ENCODE data around the gene ZNF552. TPM values are rescaled to one million over a fixed set of nuclear protein-coding genes. Genes with fewer than 3 reads are reported as not detected.
"Not testable (repeated sequence)": the region's sequence is repeated elsewhere in the genome, so short reads cannot be mapped to it uniquely, and the experiment has no call there.

Gene ZNF552
- total RNA-seq, 1 experiment from 2014 or later: 9.2 TPM

- Histone ChIP-seq H4K20me1 (ENCODE audit: control insufficient read depth, insufficient read depth, insufficient read length) (no peaks in the 10 kb centered on the region), H4K5ac (ENCODE audit: insufficient read length, low read depth, low read length) (no peak overlapping the region), H3K79me2 (ENCODE audit: insufficient read depth, low read length) (0 out of 2 replicates have a peak, but pooled peaks cover 2% of the 10 kb centered on the region), H2AK5ac (ENCODE audit: insufficient read length, low read length) (no peak overlapping the region), H4K8ac (replicated peaks; ENCODE audit: insufficient read length, low read depth, low read length) (no peak overlapping the region), H2BK5ac (ENCODE audit: insufficient read length, low read length) (no peak overlapping the region), H3T11ph (ENCODE audit: low read length) (no peak overlapping the region), H3K27ac (ENCODE audit: insufficient read length, low read depth, low read length) (no peak overlapping the region), H2BK20ac (ENCODE audit: low read depth, low read length, poor library complexity, severe bottlenecking) (no peak overlapping the region), H3K9ac (ENCODE audit: extremely low read depth, insufficient read length, low read length) (no peak overlapping the region), H3K27me3 (ENCODE audit: insufficient read depth, low read length) (no peaks in the 10 kb centered on the region), H3K18ac (ENCODE audit: insufficient read length, low read depth, low read length) (no peak overlapping the region), H3K9me3 (ENCODE audit: control insufficient read depth, low read depth, low read length) (no peaks in the 10 kb centered on the region), H3K56ac (ENCODE audit: insufficient read length, low read depth, low read length) (no peak overlapping the region), H2BK12ac (ENCODE audit: insufficient read length, low read depth, low read length) (no peak overlapping the region), H3K4me2 (ENCODE audit: insufficient read depth, insufficient read length, low read length) (no peak overlapping the region), H4K91ac (ENCODE audit: insufficient read length, low read depth, low read length) (no peak overlapping the region), H3K79me1 (ENCODE audit: insufficient read depth, low read depth, low read length, poor library complexity, severe bottlenecking) (peaks cover 3% of the 10 kb centered on the region), H3K23ac (ENCODE audit: insufficient read length, low read depth, low read length) (no peak overlapping the region), H2AFZ (ENCODE audit: low read length) (no peak overlapping the region), H2BK15ac (ENCODE audit: low read depth, low read length) (no peak overlapping the region), H3K23me2 (ENCODE audit: insufficient read length, low read depth, low read length, poor library complexity, severe bottlenecking) (peaks cover 7% of the 10 kb centered on the region), H3K4me1 (ENCODE audit: insufficient read depth, low read length) (no peaks in the 10 kb centered on the region), H3K4ac (ENCODE audit: low read depth, low read length) (no peak overlapping the region), H2BK120ac (ENCODE audit: low read depth, low read length, poor library complexity, severe bottlenecking) (no peak overlapping the region), H3K14ac (ENCODE audit: insufficient read depth, low read length) (no peak overlapping the region)
- WGBS (ENCODE audit: extremely low coverage, insufficient read length, low lambda C conversion rate): no CpG with 5 or more reads among the region's 3 CpGs
- DNase-seq: no peak
- Mint-ChIP-seq H3K27me3 (ENCODE audit: low read depth) (no peaks in the 10 kb centered on the region), H3K36me3 (ENCODE audit: insufficient read depth in 1 of 3, low read depth in 3 of 3) (peaks cover 23 to 49% (median 44%) of the 10 kb centered on the region in 3 experiments; a peak in 6 of 7 replicates), H3K4me1 (peaks cover 13 to 17% of the 10 kb centered on the region in 2 experiments), H3K4me3 (no peak overlapping the region), H3K9me3 (peaks cover 0 to 2% of the 10 kb centered on the region in 2 experiments; a peak in 1 of 5 replicates), H3K27ac (no peak overlapping the region)
- no peak for TF ChIP-seq CTCF (conservative IDR thresholded peaks at IDR 0.05)
Measured at GRCh38 chr19:57812226-57812625, 2.5 kb downstream of the ZNF552 start.

GRCh38 chr19:57810410-57811295 is 4.1 kb downstream of the ZNF552 start:
- H3K79me1 ChIP-seq (ENCODE audit: insufficient read depth, low read depth, low read length, poor library complexity, severe bottlenecking); H2BK12ac ChIP-seq (ENCODE audit: insufficient read length, low read depth, low read length); H4K91ac ChIP-seq (ENCODE audit: insufficient read length, low read depth, low read length); H2AK5ac ChIP-seq (ENCODE audit: insufficient read length, low read length); H4K5ac ChIP-seq (ENCODE audit: insufficient read length, low read depth, low read length); H3K9ac ChIP-seq (ENCODE audit: extremely low read depth, insufficient read length, low read length); H2BK15ac ChIP-seq (ENCODE audit: low read depth, low read length); H3K56ac ChIP-seq (ENCODE audit: insufficient read length, low read depth, low read length); H3K23me2 ChIP-seq (ENCODE audit: insufficient read length, low read depth, low read length, poor library complexity, severe bottlenecking); H3K9me3 Mint-ChIP-seq; H2BK20ac ChIP-seq (ENCODE audit: low read depth, low read length, poor library complexity, severe bottlenecking); H3K79me2 ChIP-seq (ENCODE audit: insufficient read depth, low read length); H4K8ac ChIP-seq (replicated peaks; ENCODE audit: insufficient read length, low read depth, low read length); H3K27ac ChIP-seq (ENCODE audit: insufficient read length, low read depth, low read length); H3K14ac ChIP-seq (ENCODE audit: insufficient read depth, low read length); H3K4me3 Mint-ChIP-seq; H3K18ac ChIP-seq (ENCODE audit: insufficient read length, low read depth, low read length); H4K20me1 ChIP-seq (ENCODE audit: control insufficient read depth, insufficient read depth, insufficient read length); H3K4me1 ChIP-seq (ENCODE audit: insufficient read depth, low read length); H2BK120ac ChIP-seq (ENCODE audit: low read depth, low read length, poor library complexity, severe bottlenecking); DNase-seq; H3T11ph ChIP-seq (ENCODE audit: low read length); H2AFZ ChIP-seq (ENCODE audit: low read length); H3K4me2 ChIP-seq (ENCODE audit: insufficient read depth, insufficient read length, low read length); H3K9me3 ChIP-seq (ENCODE audit: control insufficient read depth, low read depth, low read length); H3K4ac ChIP-seq (ENCODE audit: low read depth, low read length); H3K27me3 Mint-ChIP-seq (ENCODE audit: low read depth); H3K23ac ChIP-seq (ENCODE audit: insufficient read length, low read depth, low read length); H3K27me3 ChIP-seq (ENCODE audit: insufficient read depth, low read length); H3K27ac Mint-ChIP-seq; H2BK5ac ChIP-seq (ENCODE audit: insufficient read length, low read length): not testable (repeated sequence)
- peaks cover 14 to 16% of the 10 kb centered on the region in 2 experiments for H3K4me1 Mint-ChIP-seq
- WGBS (ENCODE audit: extremely low coverage, insufficient read length, low lambda C conversion rate): no CpG with 5 or more reads among the region's 17 CpGs
- peaks cover 29 to 61% (median 52%) of the 10 kb centered on the region in 3 experiments for H3K36me3 Mint-ChIP-seq (ENCODE audit: insufficient read depth in 1 of 3, low read depth in 3 of 3)

Measured in H9 (cell line).